ENCODE results near the gene GALT.

DNA sequence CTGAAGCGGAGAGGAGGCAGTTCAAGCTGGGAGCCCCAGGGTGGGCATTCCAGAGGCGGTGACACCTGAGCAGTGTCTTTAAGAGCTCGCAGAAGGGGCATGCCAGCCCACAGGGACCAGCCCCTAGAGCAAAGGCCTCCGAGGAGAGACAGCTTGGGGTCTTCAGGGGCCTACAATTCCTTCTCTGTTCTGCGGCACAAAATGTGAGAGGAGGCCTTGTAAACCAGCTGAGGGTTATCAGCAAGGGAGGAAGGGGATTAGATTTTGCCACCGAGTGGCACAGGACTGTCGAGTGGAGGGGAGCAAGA lies 8.4 kb upstream of the GALT start:
- TF ChIP-seq, protein P1, sequence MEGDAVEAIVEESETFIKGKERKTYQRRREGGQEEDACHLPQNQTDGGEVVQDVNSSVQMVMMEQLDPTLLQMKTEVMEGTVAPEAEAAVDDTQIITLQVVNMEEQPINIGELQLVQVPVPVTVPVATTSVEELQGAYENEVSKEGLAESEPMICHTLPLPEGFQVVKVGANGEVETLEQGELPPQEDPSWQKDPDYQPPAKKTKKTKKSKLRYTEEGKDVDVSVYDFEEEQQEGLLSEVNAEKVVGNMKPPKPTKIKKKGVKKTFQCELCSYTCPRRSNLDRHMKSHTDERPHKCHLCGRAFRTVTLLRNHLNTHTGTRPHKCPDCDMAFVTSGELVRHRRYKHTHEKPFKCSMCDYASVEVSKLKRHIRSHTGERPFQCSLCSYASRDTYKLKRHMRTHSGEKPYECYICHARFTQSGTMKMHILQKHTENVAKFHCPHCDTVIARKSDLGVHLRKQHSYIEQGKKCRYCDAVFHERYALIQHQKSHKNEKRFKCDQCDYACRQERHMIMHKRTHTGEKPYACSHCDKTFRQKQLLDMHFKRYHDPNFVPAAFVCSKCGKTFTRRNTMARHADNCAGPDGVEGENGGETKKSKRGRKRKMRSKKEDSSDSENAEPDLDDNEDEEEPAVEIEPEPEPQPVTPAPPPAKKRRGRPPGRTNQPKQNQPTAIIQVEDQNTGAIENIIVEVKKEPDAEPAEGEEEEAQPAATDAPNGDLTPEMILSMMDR (IDR thresholded peaks at IDR 0.05), result no peak
- no peak for TF ChIP-seq POLR2A (IDR thresholded peaks at IDR 0.05)
